GM18498 (cell line): ENCODE measurements around the gene GNAT1.

ENCODE experiments used
- ATAC-seq: cut with Tn5 transposase; IDR thresholded peaks from one replicate; pipeline ENCODE4 v1.9.1; 2021; ENCODE audit warnings: mild to moderate bottlenecking, moderate library complexity; ENCODE audit not compliant: unreplicated experiment

The GNAT1 gene

GRCh38 chr3:50162034-50162883 lies 29.2 kb upstream of the GNAT1 start:
- no peak for ATAC-seq

GRCh38 chr3:50163572-50164455 lies 27.6 kb upstream of the GNAT1 start:
- no peak for ATAC-seq

- ATAC-seq, result no peak
These were observed 26.9 kb upstream of the GNAT1 start for GRCh38 chr3:50164481-50164880.

- no peak for ATAC-seq
These were observed 26.2 kb upstream of the GNAT1 start for GRCh38 chr3:50164984-50165909.

- no peak for ATAC-seq
These were observed 25.4 kb upstream of the GNAT1 start for GRCh38 chr3:50165910-50166538.

GRCh38 chr3:50166620-50167019 lies 24.8 kb upstream of the GNAT1 start:
- ATAC-seq, result no peak

- ATAC-seq, result no peak
These were observed 24.2 kb upstream of the GNAT1 start for GRCh38 chr3:50167069-50167840.

- no peak for ATAC-seq
These were observed 23.6 kb upstream of the GNAT1 start for GRCh38 chr3:50167841-50168209.

GRCh38 chr3:50168388-50168787 lies 23.0 kb upstream of the GNAT1 start:
- ATAC-seq, result no peak

- no peak for ATAC-seq
These were observed 22.6 kb upstream of the GNAT1 start for GRCh38 chr3:50168791-50169190.

GRCh38 chr3:50169232-50169832 lies 22.1 kb upstream of the GNAT1 start:
- no peak for ATAC-seq

- no peak for ATAC-seq
These were observed 21.6 kb upstream of the GNAT1 start for GRCh38 chr3:50169858-50170257.

- ATAC-seq, result no peak
These were observed 20.7 kb upstream of the GNAT1 start for GRCh38 chr3:50170689-50171088.

- ATAC-seq, result no peak
These were observed 19.7 kb upstream of the GNAT1 start for GRCh38 chr3:50171540-50172301.

- ATAC-seq, result no peak
These were observed 18.7 kb upstream of the GNAT1 start for GRCh38 chr3:50172626-50173220.

- ATAC-seq, result no peak
These were observed 17.5 kb upstream of the GNAT1 start for GRCh38 chr3:50173685-50174516.

- no peak for ATAC-seq
These were observed 16.9 kb upstream of the GNAT1 start for GRCh38 chr3:50174517-50174895.
